Femur (tissue), 1 donor: ENCODE results near the gene MYDGF.
A peak's percentile ranks its signal among the peaks of the same experiment; 100 is the strongest.

Source experiments
- DNase-seq: peaks from one replicate; pipeline ENCODE4 v3.0.0-alpha.2; 2017

MYDGF gene

DNA sequence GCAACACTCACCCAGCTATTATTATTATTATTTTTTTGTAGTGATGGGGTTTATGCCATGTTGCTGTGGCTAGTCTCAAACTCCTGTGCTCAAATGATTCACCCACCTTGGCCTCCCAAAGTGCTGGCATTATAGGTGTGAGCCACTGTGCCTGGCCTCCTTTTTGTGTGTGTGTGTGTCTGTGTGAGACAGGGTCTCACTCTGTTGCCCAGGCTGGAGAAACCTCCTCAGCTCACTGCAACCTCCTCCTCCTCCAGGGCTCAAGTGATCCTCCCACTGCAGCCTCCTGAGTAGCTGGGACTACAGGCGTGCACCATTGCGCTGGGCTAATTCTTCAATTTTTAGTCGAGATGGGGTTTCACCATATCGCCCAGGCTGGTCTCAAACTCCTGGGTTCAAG lies 3.6 kb upstream of the MYDGF start:
- DNase-seq = no peak

- DNase-seq = no peak
Observed at GRCh38 chr19:4673216-4673615, 3.1 kb upstream of the MYDGF start.

DNA sequence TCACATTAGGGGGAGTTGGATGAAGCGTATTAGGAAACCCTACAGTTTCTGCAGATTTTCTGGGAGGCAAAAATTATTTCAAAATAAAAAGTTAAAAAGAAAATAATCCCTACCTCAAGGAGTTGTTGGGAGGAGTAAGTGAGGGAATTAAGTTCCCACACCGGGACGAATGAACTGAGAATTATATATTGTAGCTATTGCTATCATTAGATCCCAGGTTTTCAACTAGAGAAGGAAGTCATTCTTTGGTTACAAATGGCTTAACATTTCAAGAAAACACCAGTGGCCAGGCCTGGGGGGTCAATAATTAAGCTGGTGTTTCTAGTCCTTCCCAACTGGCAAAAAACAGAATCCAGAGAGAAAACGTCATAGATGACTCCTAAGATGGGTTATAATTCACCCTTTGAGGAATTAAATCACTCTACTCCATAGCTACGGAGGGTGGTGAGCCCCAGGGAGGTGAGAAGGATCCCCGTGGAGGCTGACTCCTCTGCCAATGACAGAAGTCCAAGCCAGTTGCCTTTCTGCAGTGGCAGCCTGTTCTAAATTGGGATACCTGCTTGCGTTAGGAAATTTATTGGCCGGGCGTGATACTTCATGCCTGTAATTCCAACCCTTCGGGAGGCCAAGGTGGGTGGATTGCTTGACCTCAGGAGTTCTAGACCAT lies 1.2 kb upstream of the MYDGF start:
- DNase-seq = no peak

DNA sequence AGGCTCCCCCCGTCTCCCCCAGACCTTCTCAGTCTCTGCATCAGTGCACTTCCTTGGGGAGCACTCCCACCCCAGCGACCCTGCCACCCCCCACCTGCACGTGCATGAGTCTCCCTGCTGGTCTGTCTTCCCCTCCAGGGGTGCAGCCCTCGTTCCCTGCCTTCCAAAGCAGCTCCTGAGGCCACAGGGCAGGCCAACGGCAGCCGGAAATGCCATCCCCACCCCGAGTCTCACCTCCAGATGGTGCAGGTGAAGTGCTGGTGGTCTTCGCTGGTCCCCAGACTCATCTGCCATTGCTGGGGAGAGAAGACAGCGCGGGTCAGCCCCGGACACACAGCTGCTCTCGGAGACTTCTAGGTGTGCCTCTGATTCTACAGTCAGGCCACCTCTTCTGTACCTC lies 5.5 kb downstream of the MYDGF start:
- DNase-seq = no peak

GRCh38 chr19:4662812-4663211 lies 7.3 kb downstream of the MYDGF start:
- no peak for DNase-seq

DNA sequence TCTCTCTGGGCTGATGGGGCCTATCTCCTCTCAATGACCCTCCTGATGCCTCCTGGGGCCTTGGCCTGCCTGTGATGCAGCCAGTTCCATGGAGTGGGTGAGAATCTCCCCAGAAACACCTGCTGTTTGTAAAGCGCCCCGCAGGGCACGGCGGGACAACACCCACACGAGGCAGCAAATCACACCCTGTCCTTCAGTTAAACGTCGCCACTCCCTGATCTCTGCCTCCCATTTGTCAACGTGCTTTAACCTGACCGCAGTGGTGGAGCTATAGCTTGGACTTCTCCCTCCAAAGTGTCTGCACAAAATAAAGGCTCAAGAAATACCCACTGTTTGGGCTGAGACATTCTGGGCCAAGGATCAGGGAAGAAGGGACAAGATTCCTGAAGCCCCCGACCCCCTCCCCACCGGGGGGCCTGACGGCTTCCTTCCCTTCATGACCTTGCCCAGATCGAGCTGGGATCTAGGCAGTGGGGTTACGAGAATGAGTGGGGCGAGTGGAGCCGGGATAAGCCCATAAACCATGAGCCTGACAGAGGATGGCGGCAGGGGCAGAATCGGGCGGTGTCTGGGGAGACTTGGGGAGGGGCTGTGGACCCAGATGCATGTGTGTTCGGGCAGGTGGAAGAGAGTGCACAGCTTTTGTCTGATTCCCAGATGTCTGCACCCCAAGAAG lies 8.0 kb downstream of the MYDGF start:
- no peak for DNase-seq

GRCh38 chr19:4660993-4661392 lies 9.1 kb downstream of the MYDGF start:
- DNase-seq = no peak

DNA sequence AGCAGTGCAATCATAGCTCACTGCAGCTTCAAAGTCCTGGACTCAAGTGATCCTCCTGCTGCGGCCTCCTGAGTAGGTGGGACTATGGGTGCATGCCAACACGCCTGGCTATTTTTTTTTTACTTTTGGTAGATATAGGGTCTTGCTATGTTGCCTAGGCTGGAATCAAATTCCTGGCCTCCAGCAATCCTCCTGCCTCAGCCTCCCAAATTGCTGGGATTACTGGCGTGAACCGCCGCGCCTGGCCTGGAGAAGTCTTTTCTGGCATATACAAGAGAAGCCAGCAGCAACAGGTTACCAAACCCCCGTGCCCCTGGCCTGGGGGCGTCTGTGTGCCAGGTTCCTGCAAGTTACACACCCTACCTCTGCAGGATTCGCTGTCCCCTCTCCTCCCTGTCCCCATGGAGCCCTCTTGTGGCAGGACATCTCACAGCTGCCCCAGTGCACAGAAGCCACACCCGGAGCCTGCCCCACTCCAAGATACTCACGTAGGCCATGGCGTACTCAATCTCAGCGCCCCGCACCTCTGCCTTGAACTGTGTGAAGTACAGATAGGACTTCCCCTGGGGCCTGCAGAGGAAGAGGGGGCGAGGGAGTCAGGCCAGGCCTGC lies 9.9 kb downstream of the MYDGF start:
- DNase-seq = no peak

- DNase-seq = no peak
Observed at GRCh38 chr19:4657835-4658234, 12.3 kb downstream of the MYDGF start.

DNA sequence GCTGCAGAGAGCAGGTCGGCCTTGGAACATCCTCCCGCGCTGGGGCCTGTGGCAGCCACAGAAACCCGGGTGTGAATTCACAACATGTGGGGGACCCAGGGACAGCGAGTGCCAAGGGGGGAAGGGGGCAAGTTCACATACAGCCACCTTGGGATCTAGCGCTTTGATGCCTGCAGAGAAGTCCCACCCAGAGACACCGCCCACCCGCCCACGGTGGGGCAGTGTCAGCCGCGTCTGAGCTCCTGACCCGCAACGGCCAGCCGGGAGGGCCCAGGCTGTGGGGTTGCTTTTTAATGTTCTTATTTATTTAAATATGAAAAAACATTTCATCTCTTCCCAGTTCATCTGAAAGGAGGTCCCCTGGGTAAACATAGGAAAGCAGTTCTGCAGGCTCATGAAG lies 12.9 kb downstream of the MYDGF start:
- no peak for DNase-seq

DNA sequence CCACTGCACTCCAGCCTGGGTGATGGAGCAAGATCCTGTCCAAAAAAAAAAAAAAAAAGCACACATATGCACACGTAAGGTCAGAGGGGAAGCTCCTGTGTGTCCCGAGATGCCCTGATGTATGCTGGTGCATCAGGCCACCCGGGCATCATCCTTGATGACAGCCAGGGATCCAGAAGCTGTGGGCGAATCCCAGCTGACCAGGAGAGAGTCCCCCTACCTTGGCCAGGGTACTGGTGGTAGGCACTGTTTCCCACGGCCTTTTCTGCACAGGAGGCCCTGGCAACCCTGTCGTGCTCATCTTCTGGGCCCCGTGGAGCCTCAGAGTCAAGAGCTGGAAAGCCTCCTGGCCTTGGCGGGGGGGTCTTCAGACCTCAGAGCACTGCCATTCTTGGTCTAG lies 14.0 kb downstream of the MYDGF start:
- no peak for DNase-seq

- no peak for DNase-seq
Observed at GRCh38 chr19:4654437-4655361, 15.4 kb downstream of the MYDGF start.

DNA sequence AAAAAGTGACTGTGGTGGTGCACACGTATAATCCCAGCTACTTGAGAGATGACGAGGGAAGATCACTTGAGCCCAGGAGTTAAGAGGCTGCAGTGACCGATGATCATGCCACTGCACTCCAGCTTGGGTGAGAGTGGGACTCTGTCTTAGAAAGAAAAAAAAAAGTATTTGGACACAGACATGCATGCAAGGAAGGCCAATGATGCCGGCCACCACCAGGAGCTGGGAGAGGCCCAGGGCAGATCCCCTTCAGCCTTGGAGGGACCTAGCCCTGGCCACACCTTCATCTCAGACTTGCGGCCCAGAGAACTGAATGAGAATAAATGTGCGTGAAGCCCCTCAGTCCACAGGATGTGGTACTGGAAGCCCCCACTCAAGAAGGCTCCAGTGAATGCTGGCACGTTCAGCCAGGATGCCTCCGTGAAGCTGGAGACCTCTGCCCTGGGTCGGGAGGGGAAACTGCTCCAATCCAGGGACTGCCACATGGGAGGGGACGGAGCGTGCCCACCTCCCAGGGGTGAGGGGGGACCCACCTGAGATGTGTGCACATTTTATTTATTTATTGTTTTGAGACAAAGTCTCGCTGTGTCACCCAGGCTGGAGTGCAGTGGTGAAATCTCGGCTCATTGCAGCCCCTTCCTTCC lies 16.2 kb downstream of the MYDGF start:
- no peak for DNase-seq

GRCh38 chr19:4652075-4652474 lies 18.1 kb downstream of the MYDGF start:
- DNase-seq = no peak

DNA sequence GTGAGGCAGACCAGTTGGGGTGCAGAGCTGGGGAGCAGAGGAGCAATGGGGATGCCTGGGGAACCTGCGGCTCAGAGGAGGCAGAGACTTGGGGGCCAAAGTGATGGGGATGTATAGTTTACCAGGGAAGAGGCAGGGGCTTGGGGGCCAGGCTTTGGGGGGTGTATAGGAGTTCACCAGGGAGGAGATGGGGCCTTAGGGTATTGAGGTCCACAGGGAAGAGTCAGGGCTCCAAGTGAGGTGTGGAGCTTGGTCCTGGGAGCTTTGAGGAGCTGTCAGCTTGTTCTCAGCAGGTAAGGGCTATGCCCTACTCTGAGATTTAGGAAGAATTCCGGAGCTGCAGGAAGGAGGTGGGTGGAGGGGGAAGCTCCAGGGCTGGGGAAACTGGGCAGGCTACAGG lies 20.0 kb downstream of the MYDGF start:
- DNase-seq = no peak

DNA sequence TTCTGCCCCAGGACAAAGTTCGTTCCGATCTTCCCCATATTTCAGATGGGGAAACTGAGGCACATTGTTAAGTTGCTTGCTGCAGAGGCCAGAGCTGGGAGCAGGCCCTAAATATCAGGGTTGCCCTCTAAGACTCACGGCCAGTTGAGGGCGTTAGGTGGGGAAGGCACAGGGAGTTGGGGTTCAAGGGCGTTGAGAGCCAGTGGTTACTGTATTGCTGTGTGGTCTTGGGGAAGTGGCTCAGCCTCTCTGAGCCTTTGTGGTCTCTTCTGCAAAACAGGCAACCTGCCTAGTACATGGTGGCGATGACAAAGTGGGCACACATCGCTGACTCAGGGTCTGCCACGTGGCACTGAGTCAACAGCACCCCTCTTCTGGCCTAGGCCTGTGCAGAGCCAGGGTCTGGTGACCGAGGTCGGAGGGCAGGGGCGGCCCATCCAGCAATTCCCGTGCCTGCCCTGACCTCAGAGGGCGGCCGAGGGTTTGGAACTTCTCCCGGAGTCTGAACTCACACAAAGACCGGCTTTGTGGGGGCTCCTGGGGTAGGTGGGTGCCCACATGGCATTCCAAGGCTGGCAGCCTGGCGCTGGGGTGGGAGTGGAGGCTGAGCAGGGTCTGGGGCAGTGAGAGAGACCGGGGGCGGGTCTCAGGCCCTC lies 20.6 kb downstream of the MYDGF start:
- no peak for DNase-seq

DNA sequence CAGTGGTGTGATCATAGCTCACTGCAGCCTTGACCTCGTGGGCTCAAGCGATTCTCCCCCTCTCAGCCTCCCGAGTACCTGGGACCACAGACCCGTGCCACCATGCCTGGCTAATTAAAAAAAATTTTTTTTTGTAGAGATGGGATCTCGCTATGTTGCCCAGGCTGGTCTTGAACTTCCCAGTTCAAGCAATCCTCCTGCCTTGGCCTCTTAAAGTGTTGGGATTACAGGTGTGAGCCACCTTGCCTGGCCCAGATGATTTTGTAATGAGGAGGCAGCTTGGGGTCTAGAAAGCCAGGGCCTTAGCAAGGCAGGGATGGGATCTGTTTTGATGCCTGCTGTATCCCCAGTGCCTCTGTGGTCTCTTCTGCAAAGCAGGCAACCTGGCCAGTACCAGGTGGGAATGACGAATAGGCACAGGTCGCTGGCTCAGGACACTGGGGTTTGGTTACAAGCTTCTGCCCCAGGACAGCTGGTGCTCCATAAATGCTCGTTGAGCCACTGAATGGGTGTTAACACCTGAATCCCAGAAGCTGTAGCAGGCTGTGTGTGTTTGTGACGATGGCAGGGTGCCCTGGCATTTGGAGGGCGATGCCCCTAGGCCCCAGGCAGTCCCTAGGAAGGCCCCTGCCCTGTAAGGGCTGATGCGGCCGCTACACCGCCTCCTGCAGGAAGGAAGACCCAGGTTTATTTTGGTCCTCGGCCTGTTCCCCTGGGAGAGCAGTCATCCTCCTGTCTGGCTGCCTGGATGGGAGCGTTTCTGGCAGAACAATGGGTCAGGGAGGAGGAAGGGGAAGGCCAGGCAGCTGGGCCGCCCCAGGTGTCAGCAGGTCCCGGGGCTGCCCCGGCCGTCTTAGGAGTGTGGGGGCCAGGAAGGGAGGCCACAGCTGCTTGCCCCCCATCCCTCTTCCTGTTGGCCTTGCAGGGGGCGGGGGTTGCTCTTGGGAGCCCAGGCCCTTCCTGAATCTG lies 22.2 kb downstream of the MYDGF start:
- peak; percentile 78 for DNase-seq

DNA sequence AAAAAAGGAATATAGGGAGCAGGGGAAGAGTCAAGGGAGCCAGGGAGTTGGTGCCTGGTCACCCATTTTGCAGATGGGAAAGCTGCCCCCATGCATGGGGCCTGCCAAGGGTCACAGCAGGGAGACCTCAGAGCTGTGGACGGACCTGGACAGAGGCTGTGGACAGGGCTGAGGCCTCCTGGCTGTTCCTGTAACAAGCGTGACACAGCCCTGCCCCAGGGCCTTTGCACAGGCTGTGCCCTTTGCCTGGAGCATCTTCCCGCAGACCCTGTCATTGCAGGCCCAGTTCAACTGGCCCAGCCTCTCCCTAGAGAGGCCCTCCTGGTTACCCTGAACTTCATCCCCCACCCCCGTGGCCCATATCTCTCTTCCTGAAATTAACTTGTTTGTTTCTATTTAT lies 24.4 kb downstream of the MYDGF start:
- DNase-seq = no peak

DNA sequence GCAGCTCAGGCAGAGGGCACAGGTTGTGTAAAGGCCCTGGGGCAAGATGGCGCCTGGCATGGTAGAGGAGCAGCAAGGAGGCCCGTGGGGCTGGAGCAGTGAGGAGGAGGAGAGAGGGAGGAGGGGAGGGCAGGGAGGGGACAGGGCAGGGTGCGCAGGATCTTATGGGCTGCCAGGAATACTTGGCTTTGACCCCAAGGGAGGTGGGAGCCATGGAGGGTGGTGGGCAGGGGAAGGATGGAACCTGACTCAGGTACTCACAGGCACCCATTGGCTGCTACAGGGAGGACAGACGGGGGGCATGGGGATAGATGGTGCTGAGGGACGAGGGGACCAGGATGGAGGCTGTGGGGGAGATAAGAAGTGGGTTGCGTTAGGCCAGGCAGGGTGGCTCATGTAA lies 27.5 kb downstream of the MYDGF start:
- no peak for DNase-seq

GRCh38 chr19:4641132-4641531 lies 29.0 kb downstream of the MYDGF start:
- DNase-seq = no peak
